ENCODE measurements around the gene GOLGA6L2. TPM values are rescaled to one million over a fixed set of nuclear protein-coding genes. Genes with fewer than 3 reads are reported as not detected.

GOLGA6L2 gene
- total and polyA plus RNA-seq, 2 of the 13 experiments (the other 11 are each of a cell fraction or from before 2014, with no cell fraction given), result not detected

- TF ChIP-seq PRDM10 (CRISPR knock-in tag; IDR thresholded peaks at IDR 0.05; ENCODE audit: low read depth) (no peak), KDM2A (CRISPR knock-in tag; IDR thresholded peaks at IDR 0.05; ENCODE audit: borderline replicate concordance, low read depth) (no peak), ATM (IDR thresholded peaks at IDR 0.05; ENCODE audit: borderline replicate concordance) (no peak), ZNF609 (CRISPR knock-in tag; IDR thresholded peaks at IDR 0.05; ENCODE audit: borderline replicate concordance) (no peak), IKZF5 (CRISPR knock-in tag; IDR thresholded peaks at IDR 0.05) (no peak), TBX3 (IDR thresholded peaks at IDR 0.05; ENCODE audit: borderline replicate concordance) (peak; percentile 20; the same call in 1 of the 2 replicates), XRCC5 (optimal IDR thresholded peaks at IDR 0.05; ENCODE audit: low read length) (no peak), ZNF225 (CRISPR knock-in tag; IDR thresholded peaks at IDR 0.05) (no peak), TCF7L2 (IDR thresholded peaks at IDR 0.05; ENCODE audit: low read depth, low read length) (peak; percentile 41; the same call in 1 of the 2 replicates), ZFP36L2 (CRISPR knock-in tag; IDR thresholded peaks at IDR 0.05) (no peak), TCF7 (IDR thresholded peaks at IDR 0.05; ENCODE audit: low read depth) (peak; percentile 83), SOX6 (IDR thresholded peaks at IDR 0.05) (no peak), SOX6 (CRISPR knock-in tag; IDR thresholded peaks at IDR 0.05) (peak; percentile 77), ZNF512 (CRISPR knock-in tag; IDR thresholded peaks at IDR 0.05) (no peak), FOXA3 (CRISPR knock-in tag; IDR thresholded peaks at IDR 0.05) (peak; percentile 64), CCDC6 (CRISPR knock-in tag; IDR thresholded peaks at IDR 0.05) (no peak), PHF21A (CRISPR knock-in tag; IDR thresholded peaks at IDR 0.05) (no peak), ZNF383 (CRISPR knock-in tag; IDR thresholded peaks at IDR 0.05; ENCODE audit: borderline replicate concordance) (no peak)
Measured at GRCh38 chr15:23422946-23423708, 23.9 kb downstream of the GOLGA6L2 start (continued).

All from HepG2 (cell line).